NCI-H524 (cell line): ENCODE measurements around the gene SYNE3.

Experiments used
- DNase-seq, 2 experiments: peaks; one replicate each; lab custom pipeline; 2025; lab: John Stamatoyannopoulos, UW

SYNE3 gene

DNA sequence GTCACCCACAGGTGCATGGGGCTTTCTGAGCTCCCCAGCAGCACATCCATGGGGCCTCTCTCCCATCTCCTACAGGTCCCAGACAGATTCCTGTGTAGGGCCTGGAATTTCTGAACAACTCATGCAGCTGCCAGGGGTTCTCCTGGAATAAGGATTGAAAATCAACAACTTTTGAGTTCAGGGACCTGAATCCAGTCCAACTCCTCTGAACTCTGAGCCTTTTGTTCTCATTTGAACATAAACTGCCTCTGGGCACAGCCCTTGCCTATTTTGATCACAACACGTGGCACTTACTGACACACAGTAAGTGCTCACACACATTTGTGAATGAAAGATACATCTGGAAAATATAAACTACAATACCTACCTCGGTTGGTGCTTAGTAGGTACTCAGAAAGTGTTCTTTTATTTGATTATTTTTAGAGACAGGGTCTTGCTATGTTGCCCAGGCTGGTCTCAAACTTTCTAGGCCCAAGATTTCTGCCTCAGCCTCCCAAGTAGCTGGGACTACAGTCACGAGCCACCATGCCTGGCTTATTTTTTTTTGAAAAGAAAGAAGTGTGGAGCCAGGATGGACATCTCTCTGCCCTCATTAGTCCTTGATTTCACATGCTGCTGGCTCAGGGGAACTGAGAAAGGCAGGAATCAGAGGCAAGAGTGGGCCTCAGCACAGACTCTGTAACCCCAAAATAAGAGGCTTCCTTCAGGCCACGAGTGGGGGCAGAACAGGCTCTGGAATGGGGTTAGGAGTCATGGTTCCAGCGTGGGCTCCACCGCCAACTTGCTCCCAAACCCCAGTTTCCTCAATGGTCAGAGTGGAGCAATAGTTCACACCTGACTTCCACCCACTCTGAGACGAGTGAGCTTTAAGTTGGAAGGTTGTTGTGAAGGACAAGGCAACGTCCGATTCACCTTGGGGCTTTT is 27.0 kb downstream of the SYNE3 start:
- DNase-seq = no peak

GRCh38 chr14:95488376-95489213 is 27.9 kb downstream of the SYNE3 start:
- no peak for DNase-seq

DNA sequence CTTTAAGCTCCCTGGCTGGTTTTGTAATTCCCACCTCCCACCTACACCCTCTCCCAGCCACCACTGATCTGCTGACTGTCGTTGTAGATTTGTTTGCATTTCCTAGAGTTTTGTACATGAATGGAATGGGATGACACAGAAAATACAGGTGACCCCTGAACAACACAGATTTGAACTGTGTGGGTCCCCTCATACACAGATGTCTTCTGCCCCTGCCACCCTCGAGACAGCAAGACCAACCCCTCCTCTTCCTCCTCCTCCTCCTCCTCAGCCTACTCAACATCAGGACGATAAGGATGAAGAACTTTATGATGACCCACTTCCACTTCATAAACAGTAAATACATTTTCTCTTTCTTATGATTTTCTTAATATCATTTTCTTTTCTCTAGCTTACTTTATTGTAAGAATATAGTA is 28.8 kb downstream of the SYNE3 start:
- no peak for DNase-seq

DNA sequence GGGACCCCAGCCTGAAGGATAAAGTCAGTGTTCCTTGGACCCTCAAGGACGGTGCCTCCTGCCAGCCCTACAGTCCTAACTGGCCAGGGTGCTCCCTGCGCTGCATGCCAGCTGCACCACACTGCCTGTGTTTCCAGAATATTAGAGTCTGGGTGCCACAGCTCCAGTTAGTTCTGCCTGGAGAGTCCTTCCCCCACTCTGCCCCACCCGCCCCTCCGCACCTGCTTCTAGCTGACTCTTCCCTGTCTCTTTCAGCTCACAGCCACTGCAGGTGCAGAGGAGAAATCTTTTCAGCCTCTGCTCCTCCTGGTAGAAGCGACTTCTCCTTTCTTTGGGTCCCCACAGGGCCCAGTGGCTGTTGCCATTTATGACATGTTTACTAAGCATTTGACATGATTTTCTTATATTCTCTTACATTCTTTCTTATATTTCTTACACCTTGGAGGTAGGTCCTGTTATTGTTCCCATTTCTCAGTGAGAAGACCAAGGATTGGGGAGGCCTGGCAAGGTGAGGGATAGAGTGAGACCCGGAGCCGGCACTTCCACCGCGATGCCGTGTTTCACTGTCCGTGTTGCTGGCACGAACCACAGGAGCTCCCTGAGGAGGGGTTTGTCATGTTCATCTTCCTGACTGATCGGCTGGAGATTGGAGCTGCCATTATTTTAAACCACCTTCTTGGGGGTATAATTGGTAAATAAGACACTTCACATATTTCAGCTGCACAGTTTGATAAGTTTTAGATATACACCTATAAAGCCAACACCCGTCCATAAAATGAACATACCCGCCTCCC is 29.4 kb downstream of the SYNE3 start:
- DNase-seq = no peak

GRCh38 chr14:95485222-95485819 is 31.1 kb downstream of the SYNE3 start:
- DNase-seq = no peak

GRCh38 chr14:95484296-95484695 is 32.2 kb downstream of the SYNE3 start:
- DNase-seq = no peak

DNA sequence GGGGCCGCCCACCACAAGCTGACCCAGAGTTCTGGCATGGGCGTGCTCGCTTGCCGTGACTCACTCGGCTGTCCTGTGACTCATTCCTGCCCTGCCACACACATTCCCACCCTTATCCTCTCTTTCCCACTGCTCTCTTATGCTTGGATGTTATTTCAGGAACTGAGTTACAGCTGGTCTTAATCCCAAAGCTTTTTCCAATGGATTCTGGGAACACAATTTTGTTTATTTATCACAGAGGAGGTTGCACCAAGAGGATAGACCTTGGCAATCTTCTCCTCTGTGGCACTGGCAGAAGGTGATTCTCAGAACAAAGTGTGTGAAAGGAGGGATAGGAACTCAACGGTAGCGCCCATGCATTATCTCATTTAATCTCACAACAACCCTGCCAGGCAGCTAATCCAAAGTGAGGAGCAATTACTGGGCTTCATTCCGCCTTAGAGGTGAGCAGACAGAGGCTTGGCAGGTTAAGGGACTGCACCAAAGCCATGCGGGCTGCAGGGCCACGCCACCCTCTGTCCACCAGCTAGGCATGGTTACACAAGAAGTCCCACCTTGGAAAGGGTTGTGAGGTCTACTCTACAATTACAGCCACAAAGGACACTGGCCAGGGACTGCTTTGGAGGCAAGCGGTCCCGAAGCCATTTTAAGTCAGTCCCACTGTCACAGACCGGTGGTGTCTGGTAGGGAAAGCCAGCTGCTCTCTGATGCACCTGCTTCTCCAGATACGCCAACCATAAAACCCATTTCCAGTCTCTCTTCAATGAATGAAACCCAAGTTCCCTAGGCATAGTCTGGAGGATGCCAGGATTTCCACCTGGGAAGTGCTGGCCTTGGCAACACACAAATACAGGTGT is 32.9 kb downstream of the SYNE3 start:
- no peak for DNase-seq

GRCh38 chr14:95482627-95483308 is 33.7 kb downstream of the SYNE3 start:
- no peak for DNase-seq

DNA sequence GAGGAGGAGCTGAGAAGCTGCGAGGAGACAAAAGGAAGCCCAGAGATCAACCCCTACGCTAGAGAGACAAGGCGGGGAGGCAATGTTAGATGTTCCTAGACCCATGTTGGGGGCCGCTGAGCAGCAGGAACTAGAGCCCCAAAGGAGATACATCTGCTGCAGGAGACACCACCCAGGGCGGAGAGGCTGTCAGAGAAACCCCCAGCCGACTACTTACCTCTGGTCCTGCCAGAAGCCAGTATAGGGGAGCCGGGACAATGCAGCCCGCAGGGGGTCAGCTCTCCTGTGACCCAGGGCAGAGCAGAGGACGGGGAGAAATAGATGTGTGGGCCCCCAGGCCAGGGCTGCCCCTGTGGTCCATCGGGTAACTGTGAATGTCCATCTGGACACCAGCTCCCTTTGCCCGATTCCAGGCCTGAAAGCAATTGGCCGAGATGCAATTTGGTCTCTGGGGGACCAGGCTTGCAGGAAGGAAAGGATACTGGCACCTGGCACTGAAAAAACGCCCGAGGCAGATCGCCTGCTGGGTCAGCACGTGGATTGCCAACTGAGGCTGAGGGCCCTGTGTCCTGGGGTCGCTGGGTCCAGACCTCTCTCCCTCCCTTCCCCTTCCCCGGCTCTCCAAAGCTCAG is 34.9 kb downstream of the SYNE3 start:
- DNase-seq = no peak

DNA sequence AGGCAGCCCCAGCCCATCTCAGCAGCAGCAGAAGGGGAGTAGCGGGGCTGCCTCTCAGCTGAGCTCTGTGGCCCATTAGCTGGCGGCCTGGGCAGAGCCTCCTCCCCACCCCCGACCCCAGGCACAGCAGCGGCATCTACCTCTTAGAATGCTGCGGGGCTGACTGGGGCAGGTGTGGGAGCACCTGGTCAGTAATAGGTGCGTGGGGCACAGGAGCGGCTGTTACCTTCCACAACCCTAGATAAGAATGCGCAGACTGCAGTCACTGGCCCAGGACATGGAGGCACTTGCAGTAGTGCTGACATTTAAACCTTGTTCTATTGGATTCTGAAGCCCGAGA is 35.6 kb downstream of the SYNE3 start:
- DNase-seq = no peak

GRCh38 chr14:95480109-95480886 is 36.2 kb downstream of the SYNE3 start:
- DNase-seq = no peak

DNA sequence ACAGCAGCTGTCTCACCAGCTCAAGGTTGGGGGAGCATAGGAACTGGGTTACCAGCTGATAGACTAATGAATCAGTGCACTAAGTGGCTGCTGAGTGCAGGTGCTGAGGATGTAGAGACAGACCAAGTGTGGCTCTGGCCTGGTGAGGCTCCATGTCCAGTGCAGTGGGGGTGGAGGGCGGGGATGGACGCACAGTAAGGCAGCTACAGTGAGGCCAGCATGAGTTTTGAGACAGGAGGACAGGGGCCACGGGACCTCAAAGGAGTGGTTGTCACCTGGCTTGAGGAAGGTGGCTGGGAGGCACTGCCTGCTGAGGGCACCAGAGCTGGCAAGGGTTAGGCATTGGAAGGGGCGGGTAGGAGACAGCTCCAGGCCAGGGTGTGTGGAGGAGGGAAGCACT is 37.0 kb downstream of the SYNE3 start:
- DNase-seq = no peak

DNA sequence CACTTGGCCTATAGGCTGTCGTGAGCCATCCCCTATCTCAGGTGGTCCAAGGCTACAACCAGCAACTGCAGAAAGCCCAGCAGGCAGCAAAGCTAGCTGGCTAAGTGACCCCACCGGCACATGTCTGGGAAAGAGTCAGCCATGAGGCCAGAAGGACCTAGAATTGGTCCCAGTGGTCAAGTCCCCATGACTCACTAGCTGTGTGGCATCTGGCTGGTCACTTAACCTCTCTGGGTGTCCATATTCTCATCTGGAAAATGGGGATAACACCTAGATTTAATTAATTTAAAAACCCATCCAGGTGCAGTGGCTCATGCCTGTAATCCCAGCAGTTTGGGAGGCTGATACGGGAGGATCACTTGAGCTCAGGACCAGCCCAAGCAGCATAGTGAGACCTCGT is 37.6 kb downstream of the SYNE3 start:
- DNase-seq = no peak

- DNase-seq = no peak
These were observed 38.1 kb downstream of the SYNE3 start for GRCh38 chr14:95478309-95478708.

GRCh38 chr14:95477411-95478269 is 38.8 kb downstream of the SYNE3 start:
- DNase-seq = no peak

DNA sequence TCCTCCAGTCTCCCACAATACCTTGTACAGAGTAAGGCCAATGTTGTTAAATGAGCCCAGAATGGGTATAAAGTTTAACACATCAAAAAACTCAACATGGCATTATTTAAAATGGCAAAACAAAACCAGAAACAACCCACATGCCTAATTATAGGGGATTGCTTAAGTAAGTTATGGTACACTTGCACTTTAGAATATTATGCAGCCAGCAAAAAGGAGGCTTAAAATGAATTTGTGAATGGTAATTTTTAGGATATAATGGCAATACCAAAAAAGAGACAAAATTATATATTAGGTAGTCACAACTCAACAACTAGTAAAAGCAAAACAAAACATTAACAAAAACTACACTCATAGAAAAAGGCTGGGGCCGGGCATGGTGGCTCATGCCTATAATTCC is 39.7 kb downstream of the SYNE3 start:
- DNase-seq = no peak

- no peak for DNase-seq
These were observed 40.8 kb downstream of the SYNE3 start for GRCh38 chr14:95475540-95476240.
